C4-2B (cell line): Measurements from ENCODE around the gene SFXN1.
A peak's percentile ranks its signal among the peaks of the same experiment; 100 is the strongest.

Source experiments
- H3K27ac ChIP-seq: fragments of 450-650 bp; 2 replicates; pipeline ENCODE4 v1.5.1; 2017
- CTCF ChIP-seq: fragments of 450-650 bp; conservative IDR thresholded peaks from 2 replicates; pipeline ENCODE4 v1.5.1; 2017; ENCODE audit warnings: mild to moderate bottlenecking
- ZFX ChIP-seq: fragments of 450-650 bp; IDR thresholded peaks from 2 replicates; pipeline ENCODE4 v1.6.1; 2017

SFXN1 gene

GRCh38 chr5:175475248-175475647 is 3.1 kb upstream of the SFXN1 start:
- TF ChIP-seq ZFX, result no peak
- TF ChIP-seq CTCF, result no peak

GRCh38 chr5:175477440-175477839 is 920 bp upstream of the SFXN1 start:
- TF ChIP-seq CTCF (no peak), ZFX (no peak)
- H3K27ac ChIP-seq, result no peak overlapping the region

More at GRCh38 chr5:175475248-175475647, 3.1 kb upstream of the SFXN1 start:
- no peak overlapping the region for H3K27ac ChIP-seq

- peak overlapping the region; percentile 95 for H3K27ac ChIP-seq
- TF ChIP-seq CTCF (no peak), ZFX (no peak)
Observed at GRCh38 chr5:175478008-175478383, 364 bp upstream of the SFXN1 start.

- H3K27ac ChIP-seq, result peak overlapping the region; percentile 95
- no peak for TF ChIP-seq CTCF
- TF ChIP-seq ZFX, result no peak
Observed at GRCh38 chr5:175479125-175479881, 943 bp downstream of the SFXN1 start.

GRCh38 chr5:175483337-175483736 is 5.0 kb downstream of the SFXN1 start:
- TF ChIP-seq ZFX (no peak), CTCF (no peak)
- no peak overlapping the region for H3K27ac ChIP-seq

GRCh38 chr5:175484322-175484721 is 6.0 kb downstream of the SFXN1 start:
- TF ChIP-seq CTCF, result no peak
- TF ChIP-seq ZFX, result no peak
- H3K27ac ChIP-seq, result no peak overlapping the region

GRCh38 chr5:175484829-175485228 is 6.5 kb downstream of the SFXN1 start:
- no peak overlapping the region for H3K27ac ChIP-seq
- TF ChIP-seq CTCF (no peak), ZFX (no peak)
